WTC11 (cell line): ENCODE results near the gene ZNF787.

ENCODE experiments used
- AR ChIP-seq: fragments of 250-450 bp; sonication (Bioruptor Pico); IDR thresholded peaks from 2 replicates; pipeline ENCODE4 v1.9.0; 2021; ENCODE audit warnings: mild to moderate bottlenecking
- CREM ChIP-seq: sonication (generic); formaldehyde crosslinking; IDR thresholded peaks from 2 replicates; pipeline ENCODE4 v1.8.1; 2022; ENCODE audit warnings: mild to moderate bottlenecking, missing genetic modification reagents, moderate library complexity
- CTCF ChIP-seq: fragments of 200-600 bp; IDR thresholded peaks from 2 replicates; pipeline ENCODE4 v1.8.0; 2022; ENCODE audit warnings: antibody characterized with exemption
- USF2 ChIP-seq: sonication (generic); formaldehyde crosslinking; IDR thresholded peaks from 2 replicates; pipeline ENCODE4 v1.8.1; 2023; ENCODE audit warnings: mild to moderate bottlenecking, missing genetic modification reagents, moderate library complexity

GRCh38 chr19:56086671-56087430 is 34.2 kb downstream of the ZNF787 start:
- TF ChIP-seq CREM (no peak), CTCF (no peak), AR (CRISPR knock-in tag) (no peak), USF2 (CRISPR knock-in tag) (no peak)
